ENCODE results near the gene MACROD2. TPM values are rescaled to one million over a fixed set of nuclear protein-coding genes. Genes with fewer than 3 reads are reported as not detected.

The MACROD2 gene
- total and polyA plus RNA-seq, 4 donors = 13.0 to 67.1 (median 20.7) TPM

DNA sequence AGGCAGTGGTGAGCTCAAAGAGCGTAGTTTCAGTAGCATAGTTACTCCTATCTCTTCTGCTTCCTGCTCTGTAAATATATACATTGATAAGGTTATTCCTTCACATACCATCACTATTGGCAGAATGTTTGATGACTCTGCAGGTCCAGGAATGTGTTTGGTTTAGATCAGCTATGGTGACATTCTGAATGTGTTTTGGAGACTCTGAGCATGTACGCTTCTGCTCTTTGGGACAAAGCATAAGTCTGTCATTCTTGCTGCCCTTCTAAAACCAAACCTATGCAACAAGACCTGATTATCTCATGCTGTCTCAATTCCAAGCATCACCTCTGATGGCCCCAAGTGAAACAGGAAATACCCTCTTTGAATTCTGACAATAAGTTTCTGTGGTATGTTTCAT, 1503.6 kb downstream of the MACROD2 start:
- TF ChIP-seq, protein P1, sequence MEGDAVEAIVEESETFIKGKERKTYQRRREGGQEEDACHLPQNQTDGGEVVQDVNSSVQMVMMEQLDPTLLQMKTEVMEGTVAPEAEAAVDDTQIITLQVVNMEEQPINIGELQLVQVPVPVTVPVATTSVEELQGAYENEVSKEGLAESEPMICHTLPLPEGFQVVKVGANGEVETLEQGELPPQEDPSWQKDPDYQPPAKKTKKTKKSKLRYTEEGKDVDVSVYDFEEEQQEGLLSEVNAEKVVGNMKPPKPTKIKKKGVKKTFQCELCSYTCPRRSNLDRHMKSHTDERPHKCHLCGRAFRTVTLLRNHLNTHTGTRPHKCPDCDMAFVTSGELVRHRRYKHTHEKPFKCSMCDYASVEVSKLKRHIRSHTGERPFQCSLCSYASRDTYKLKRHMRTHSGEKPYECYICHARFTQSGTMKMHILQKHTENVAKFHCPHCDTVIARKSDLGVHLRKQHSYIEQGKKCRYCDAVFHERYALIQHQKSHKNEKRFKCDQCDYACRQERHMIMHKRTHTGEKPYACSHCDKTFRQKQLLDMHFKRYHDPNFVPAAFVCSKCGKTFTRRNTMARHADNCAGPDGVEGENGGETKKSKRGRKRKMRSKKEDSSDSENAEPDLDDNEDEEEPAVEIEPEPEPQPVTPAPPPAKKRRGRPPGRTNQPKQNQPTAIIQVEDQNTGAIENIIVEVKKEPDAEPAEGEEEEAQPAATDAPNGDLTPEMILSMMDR (IDR thresholded peaks at IDR 0.05; ENCODE audit: control extremely low read depth, extremely low read depth) = no peak
- Histone ChIP-seq H3K9ac (ENCODE audit: insufficient read depth in 1 of 2, low read length in 2 of 2) (no peak overlapping the region), H3K9me3 (ENCODE audit: control insufficient read depth in 4 of 4, insufficient read depth in 3 of 4, low read length in 3 of 4) (peaks cover 0 to 2% (median 0%) of the 10 kb centered on the region in 4 donors), H3K27ac (ENCODE audit: low read depth in 1 of 2, low read length in 1 of 2) (no peak overlapping the region), H3K4me1 (ENCODE audit: control insufficient read depth in 5 of 5, insufficient read depth in 5 of 5, low read length in 5 of 5) (no peaks in the 10 kb centered on the region), H3K4me3 (no peak overlapping the region), H3K27me3 (ENCODE audit: control insufficient read depth in 3 of 3, insufficient read depth in 3 of 3, low read length in 2 of 3) (no peaks in the 10 kb centered on the region), H3K36me3 (ENCODE audit: control insufficient read depth in 4 of 4, insufficient read depth in 4 of 4, low read length in 4 of 4) (no peaks in the 10 kb centered on the region)
- WGBS, 2 donors = 79 to 93% methylated on average over 2 of the region's 2 CpGs
- DNase-seq (no peak), ATAC-seq (ENCODE audit: insufficient read depth, low FRiP score) (no peak)

- no peak overlapping the region for H3K9ac ChIP-seq (ENCODE audit: insufficient read depth in 1 of 2, low read length in 2 of 2)
- H3K4me3 ChIP-seq = no peak overlapping the region
- no peak for ATAC-seq (ENCODE audit: insufficient read depth, low FRiP score)
- no peak overlapping the region for H3K27ac ChIP-seq (ENCODE audit: low read depth in 1 of 2, low read length in 1 of 2)
- 78 to 87% methylated on average over 5 of the region's 5 CpGs for WGBS, 2 donors
- no peaks in the 10 kb centered on the region for H3K27me3 ChIP-seq (ENCODE audit: control insufficient read depth in 3 of 3, insufficient read depth in 3 of 3, low read length in 2 of 3)
- H3K36me3 ChIP-seq (ENCODE audit: control insufficient read depth in 4 of 4, insufficient read depth in 4 of 4, low read length in 4 of 4) = no peaks in the 10 kb centered on the region
- no peaks in the 10 kb centered on the region for H3K4me1 ChIP-seq (ENCODE audit: control insufficient read depth in 5 of 5, insufficient read depth in 5 of 5, low read length in 5 of 5)
- no peak for DNase-seq
- H3K9me3 ChIP-seq (ENCODE audit: control insufficient read depth in 4 of 4, insufficient read depth in 3 of 4, low read length in 3 of 4) = no peaks in the 10 kb centered on the region
- TF ChIP-seq, protein P1 (IDR thresholded peaks at IDR 0.05; ENCODE audit: control extremely low read depth, extremely low read depth) = no peak
These were observed 1511.0 kb downstream of the MACROD2 start for GRCh38 chr20:15506311-15506710.

GRCh38 chr20:15507151-15507550, 1511.8 kb downstream of the MACROD2 start:
- H3K36me3 ChIP-seq (ENCODE audit: control insufficient read depth in 4 of 4, insufficient read depth in 4 of 4, low read length in 4 of 4) = no peaks in the 10 kb centered on the region
- H3K9ac ChIP-seq (ENCODE audit: insufficient read depth in 1 of 2, low read length in 2 of 2) = no peak overlapping the region
- no peaks in the 10 kb centered on the region for H3K4me1 ChIP-seq (ENCODE audit: control insufficient read depth in 5 of 5, insufficient read depth in 5 of 5, low read length in 5 of 5)
- DNase-seq (no peak), ATAC-seq (ENCODE audit: insufficient read depth, low FRiP score) (no peak)
- no peaks in the 10 kb centered on the region for H3K9me3 ChIP-seq (ENCODE audit: control insufficient read depth in 4 of 4, insufficient read depth in 3 of 4, low read length in 3 of 4)
- WGBS, 2 donors = 91 to 92% methylated on average over 3 of the region's 3 CpGs
- no peak overlapping the region for H3K27ac ChIP-seq (ENCODE audit: low read depth in 1 of 2, low read length in 1 of 2)
- H3K27me3 ChIP-seq (ENCODE audit: control insufficient read depth in 3 of 3, insufficient read depth in 3 of 3, low read length in 2 of 3) = no peaks in the 10 kb centered on the region
- no peak overlapping the region for H3K4me3 ChIP-seq
- TF ChIP-seq, protein P1 (IDR thresholded peaks at IDR 0.05; ENCODE audit: control extremely low read depth, extremely low read depth) = no peak

DNA sequence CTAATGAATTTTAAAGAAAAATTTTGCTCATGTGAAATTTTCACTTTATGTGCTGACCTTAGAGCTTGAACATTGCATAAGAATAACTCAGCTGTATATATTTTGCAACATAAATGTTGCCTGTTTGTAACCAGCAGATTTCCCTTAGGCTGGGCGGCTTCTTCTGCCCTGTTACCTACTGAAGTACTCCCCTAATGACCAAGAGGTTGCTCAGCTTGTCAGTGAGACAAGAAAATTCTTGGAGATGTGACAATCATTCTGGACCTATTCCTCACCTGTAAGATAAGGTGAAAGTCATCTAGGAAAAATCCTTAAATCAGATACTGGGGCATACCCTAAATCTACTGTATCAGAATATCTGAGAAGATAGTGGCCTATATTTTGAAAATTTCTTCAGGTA, 1516.2 kb downstream of the MACROD2 start:
- 89 to 96% methylated on average over 1 of the region's 1 CpG for WGBS, 2 donors
- no peak for DNase-seq
- Histone ChIP-seq H3K27ac (ENCODE audit: low read depth in 1 of 2, low read length in 1 of 2) (no peak overlapping the region), H3K4me1 (ENCODE audit: control insufficient read depth in 5 of 5, insufficient read depth in 5 of 5, low read length in 5 of 5) (no peaks in the 10 kb centered on the region), H3K27me3 (ENCODE audit: control insufficient read depth in 3 of 3, insufficient read depth in 3 of 3, low read length in 2 of 3) (no peaks in the 10 kb centered on the region), H3K9me3 (ENCODE audit: control insufficient read depth in 4 of 4, insufficient read depth in 3 of 4, low read length in 3 of 4) (no peaks in the 10 kb centered on the region), H3K9ac (ENCODE audit: insufficient read depth in 1 of 2, low read length in 2 of 2) (no peak overlapping the region), H3K4me3 (no peak overlapping the region), H3K36me3 (ENCODE audit: control insufficient read depth in 4 of 4, insufficient read depth in 4 of 4, low read length in 4 of 4) (no peaks in the 10 kb centered on the region)
- TF ChIP-seq, protein P1 (IDR thresholded peaks at IDR 0.05; ENCODE audit: control extremely low read depth, extremely low read depth) = no peak
- no peak for ATAC-seq (ENCODE audit: insufficient read depth, low FRiP score)

All from lung (tissue), 12 donors.